Parathyroid adenoma (tissue), 2 donors: ENCODE results near the gene MDFI.

Experiments
- H2AFZ ChIP-seq: fragments of 300-600 bp; sonication (generic); one replicate; pipeline ENCODE4 v1.7.0; 2017; ENCODE audit warnings: antibody characterized with exemption, mild to moderate bottlenecking
- H3K27ac ChIP-seq: fragments of 300-600 bp; sonication (generic); one replicate; pipeline ENCODE4 v1.7.0; 2017
- H3K27me3 ChIP-seq: fragments of 300-600 bp; sonication (generic); one replicate; pipeline ENCODE4 v1.7.0; 2017; ENCODE audit warnings: low read length; ENCODE audit not compliant: control insufficient read depth, insufficient read depth
- H3K36me3 ChIP-seq: fragments of 300-600 bp; sonication (generic); one replicate; pipeline ENCODE4 v1.7.0; 2017; ENCODE audit warnings: low read length; ENCODE audit not compliant: control insufficient read depth, insufficient read depth
- H3K4me1 ChIP-seq: fragments of 300-600 bp; sonication (generic); one replicate; pipeline ENCODE4 v1.7.0; 2017; ENCODE audit warnings: control low read depth
- H3K4me2 ChIP-seq: fragments of 300-600 bp; sonication (generic); one replicate; pipeline ENCODE4 v1.7.0; 2017; ENCODE audit warnings: low read length
- H3K4me3 ChIP-seq: fragments of 300-600 bp; sonication (generic); one replicate; pipeline ENCODE4 v1.7.0; 2017; ENCODE audit warnings: low read depth, low read length
- H3K79me2 ChIP-seq: fragments of 300-600 bp; sonication (generic); one replicate; pipeline ENCODE4 v1.7.0; 2017; ENCODE audit warnings: control low read depth
- H3K9ac ChIP-seq: fragments of 300-600 bp; sonication (generic); one replicate; pipeline ENCODE4 v1.7.0; 2017; ENCODE audit warnings: mild to moderate bottlenecking
- H3K9me3 ChIP-seq: fragments of 300-600 bp; sonication (generic); one replicate; pipeline ENCODE4 v1.7.0; 2017; ENCODE audit warnings: low read length; ENCODE audit not compliant: control insufficient read depth
- CTCF ChIP-seq: fragments of 300-600 bp; sonication (generic); IDR thresholded peaks from one replicate; pipeline ENCODE4 v1.7.0; 2017; ENCODE audit warnings: antibody characterized with exemption, mild to moderate bottlenecking
- donor health status: primary hyperparathyroidism.

Gene MDFI

GRCh38 chr6:41647061-41647511 lies 8.8 kb downstream of the MDFI start:
- peaks cover 3% of the 10 kb centered on the region for H3K4me1 ChIP-seq
- no peak overlapping the region for H2AFZ ChIP-seq
- no peak overlapping the region for H3K9ac ChIP-seq
- H3K27me3 ChIP-seq = no peaks in the 10 kb centered on the region
- no peak for TF ChIP-seq CTCF
- no peak overlapping the region for H3K4me3 ChIP-seq
- no peak overlapping the region for H3K4me2 ChIP-seq
- H3K9me3 ChIP-seq = no peaks in the 10 kb centered on the region
- H3K79me2 ChIP-seq = no peaks in the 10 kb centered on the region
- no peaks in the 10 kb centered on the region for H3K36me3 ChIP-seq
- no peak overlapping the region for H3K27ac ChIP-seq

GRCh38 chr6:41648070-41648585 lies 9.9 kb downstream of the MDFI start:
- Histone ChIP-seq H3K79me2 (no peaks in the 10 kb centered on the region), H3K36me3 (no peaks in the 10 kb centered on the region), H3K4me3 (no peak overlapping the region), H2AFZ (no peak overlapping the region), H3K27me3 (no peaks in the 10 kb centered on the region), H3K27ac (no peak overlapping the region), H3K9ac (no peak overlapping the region), H3K9me3 (no peaks in the 10 kb centered on the region), H3K4me1 (peaks cover 3% of the 10 kb centered on the region), H3K4me2 (no peak overlapping the region)
- TF ChIP-seq CTCF = no peak

GRCh38 chr6:41648921-41649320 lies 10.7 kb downstream of the MDFI start:
- no peak overlapping the region for H3K27ac ChIP-seq
- no peaks in the 10 kb centered on the region for H3K79me2 ChIP-seq
- H3K36me3 ChIP-seq = no peaks in the 10 kb centered on the region
- no peak overlapping the region for H3K9ac ChIP-seq
- no peak overlapping the region for H2AFZ ChIP-seq
- H3K4me2 ChIP-seq = no peak overlapping the region
- H3K9me3 ChIP-seq = no peaks in the 10 kb centered on the region
- no peak overlapping the region for H3K4me3 ChIP-seq
- peaks cover 3% of the 10 kb centered on the region for H3K4me1 ChIP-seq
- no peaks in the 10 kb centered on the region for H3K27me3 ChIP-seq
- no peak for TF ChIP-seq CTCF

DNA sequence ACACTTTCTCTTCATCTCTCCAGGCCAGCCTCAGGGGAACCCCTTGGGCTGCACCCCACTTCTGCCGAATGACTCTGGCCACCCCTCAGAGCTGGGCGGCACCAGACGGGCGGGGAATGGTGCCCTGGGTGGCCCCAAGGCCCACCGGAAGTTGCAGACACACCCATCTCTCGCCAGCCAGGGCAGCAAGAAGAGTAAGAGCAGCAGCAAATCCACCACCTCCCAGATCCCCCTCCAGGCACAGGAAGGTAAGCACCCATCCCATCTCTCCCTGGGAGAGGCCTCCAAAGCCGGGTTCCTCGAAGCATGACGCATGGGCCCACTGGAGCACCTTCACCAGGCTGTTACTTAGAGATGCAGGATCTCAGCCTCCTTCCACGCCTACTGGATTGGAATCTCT lies 11.3 kb downstream of the MDFI start:
- Histone ChIP-seq H3K9me3 (no peaks in the 10 kb centered on the region), H3K36me3 (no peaks in the 10 kb centered on the region), H3K79me2 (no peaks in the 10 kb centered on the region), H3K4me1 (peaks cover 3% of the 10 kb centered on the region), H3K27me3 (no peaks in the 10 kb centered on the region), H3K27ac (no peak overlapping the region), H3K9ac (no peak overlapping the region), H3K4me2 (no peak overlapping the region), H3K4me3 (no peak overlapping the region), H2AFZ (no peak overlapping the region)
- no peak for TF ChIP-seq CTCF

- H3K9ac ChIP-seq = no peak overlapping the region
- H3K27ac ChIP-seq = no peak overlapping the region
- H3K4me2 ChIP-seq = no peak overlapping the region
- H3K4me1 ChIP-seq = peaks cover 3% of the 10 kb centered on the region
- no peaks in the 10 kb centered on the region for H3K36me3 ChIP-seq
- no peak overlapping the region for H2AFZ ChIP-seq
- H3K79me2 ChIP-seq = no peaks in the 10 kb centered on the region
- TF ChIP-seq CTCF = no peak
- H3K27me3 ChIP-seq = no peaks in the 10 kb centered on the region
- no peak overlapping the region for H3K4me3 ChIP-seq
- no peaks in the 10 kb centered on the region for H3K9me3 ChIP-seq
Observed at GRCh38 chr6:41650120-41650519, 11.9 kb downstream of the MDFI start.
